ENCODE measurements around the gene OR2M5. TPM values are rescaled to one million over a fixed set of nuclear protein-coding genes. Genes with fewer than 3 reads are reported as not detected.

OR2M5 gene
- total and polyA plus RNA-seq, 2 donors, result not detected

DNA sequence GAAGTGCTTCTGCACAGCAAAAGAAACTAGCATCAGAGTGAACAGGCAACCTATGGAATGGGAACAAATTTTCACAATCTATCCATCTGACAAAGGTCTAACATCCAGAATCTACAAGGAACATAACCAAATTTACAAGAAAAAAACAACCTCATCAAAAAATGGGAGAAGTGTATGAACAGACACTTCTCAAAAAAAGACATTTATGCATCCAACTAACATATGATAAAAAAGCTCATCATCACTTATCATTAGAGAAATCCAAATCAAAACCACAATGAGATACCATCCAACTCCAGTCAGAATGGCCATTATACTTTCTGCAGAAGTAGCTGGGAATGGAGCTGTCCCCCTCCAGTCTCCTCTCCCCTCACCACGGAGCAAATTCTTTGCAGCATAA, 49.2 kb downstream of the OR2M5 start:
- Histone ChIP-seq H3K4me1 (ENCODE audit: control insufficient read depth in 2 of 2, insufficient read depth in 2 of 2, low read length in 2 of 2) (no peaks in the 10 kb centered on the region), H3K9me3 (ENCODE audit: control insufficient read depth in 2 of 2, insufficient read depth in 1 of 2, low read length in 1 of 2) (peaks cover 0 to 4% of the 10 kb centered on the region in 2 donors), H3K4me3 (ENCODE audit: low read length in 2 of 2) (no peak overlapping the region), H3K27ac (ENCODE audit: low read depth in 1 of 2, low read length in 1 of 2) (no peak overlapping the region), H3K27me3 (ENCODE audit: control insufficient read depth in 2 of 2, insufficient read depth in 1 of 2, low read length in 1 of 2) (no peaks in the 10 kb centered on the region), H3K36me3 (ENCODE audit: control insufficient read depth in 2 of 2, insufficient read depth in 2 of 2, low read length in 1 of 2) (no peaks in the 10 kb centered on the region)
- no peak for DNase-seq (ENCODE audit: low read depth in 6 of 9, low spot score in 9 of 9)
- WGBS, result 69% methylated on average over 1 of the region's 1 CpG

Other genes starting within 250 kb of the OR2M5 start
- 0.09 TPM for gene OR2W3, start 249.6 kb upstream of the OR2M5 start, total RNA-seq
- gene OR2W3, start 249.6 kb upstream of the OR2M5 start, polyA plus RNA-seq, result 0.09 TPM
- gene OR2T8, start 224.9 kb upstream of the OR2M5 start, total RNA-seq, result not detected
- gene OR2T8, start 224.9 kb upstream of the OR2M5 start, polyA plus RNA-seq, result 0.02 TPM
- not detected for gene OR2AJ1, start 220.3 kb upstream of the OR2M5 start, total RNA-seq
- not detected for gene OR2AJ1, start 220.3 kb upstream of the OR2M5 start, polyA plus RNA-seq
- gene OR2L8, start 196.3 kb upstream of the OR2M5 start, total RNA-seq, result not detected
- gene OR2L8, start 196.3 kb upstream of the OR2M5 start, polyA plus RNA-seq, result not detected
- 0.09 TPM for gene OR2AK2, start 179.9 kb upstream of the OR2M5 start, total RNA-seq
- not detected for gene OR2AK2, start 179.9 kb upstream of the OR2M5 start, polyA plus RNA-seq
- gene OR2L5, start 131.5 kb upstream of the OR2M5 start, total RNA-seq, result 0.05 TPM
- 0.02 TPM for gene OR2L5, start 131.5 kb upstream of the OR2M5 start, polyA plus RNA-seq
- gene OR2L2, start 115.1 kb upstream of the OR2M5 start, total RNA-seq, result under 0.01 TPM
- 0.14 TPM for gene OR2L2, start 115.1 kb upstream of the OR2M5 start, polyA plus RNA-seq
- not detected for gene OR2L3, start 98.3 kb upstream of the OR2M5 start, total RNA-seq
- not detected for gene OR2L3, start 98.3 kb upstream of the OR2M5 start, polyA plus RNA-seq
- gene OR2L13, start 50.0 kb upstream of the OR2M5 start, total RNA-seq, result 0.05 TPM
- gene OR2L13, start 50.0 kb upstream of the OR2M5 start, polyA plus RNA-seq, result 0.05 TPM
- gene OR2M2, start 29.7 kb downstream of the OR2M5 start, total RNA-seq, result not detected
- not detected for gene OR2M2, start 29.7 kb downstream of the OR2M5 start, polyA plus RNA-seq
- gene OR2M3, start 52.1 kb downstream of the OR2M5 start, total RNA-seq, result not detected
- gene OR2M3, start 52.1 kb downstream of the OR2M5 start, polyA plus RNA-seq, result not detected
- gene OR2M4, start 86.3 kb downstream of the OR2M5 start, total RNA-seq, result not detected
- gene OR2M4, start 86.3 kb downstream of the OR2M5 start, polyA plus RNA-seq, result under 0.01 TPM
- not detected for gene OR2T33, start 132.8 kb downstream of the OR2M5 start, total RNA-seq
- not detected for gene OR2T33, start 132.8 kb downstream of the OR2M5 start, polyA plus RNA-seq
- gene OR2T12, start 158.3 kb downstream of the OR2M5 start, total RNA-seq, result not detected
- not detected for gene OR2T12, start 158.3 kb downstream of the OR2M5 start, polyA plus RNA-seq
- not detected for gene OR2M7, start 179.4 kb downstream of the OR2M5 start, total RNA-seq
- gene OR2M7, start 179.4 kb downstream of the OR2M5 start, polyA plus RNA-seq, result not detected
- gene OR14C36, start 203.6 kb downstream of the OR2M5 start, total RNA-seq, result not detected
- 0.07 TPM for gene OR14C36, start 203.6 kb downstream of the OR2M5 start, polyA plus RNA-seq
- gene OR2T4, start 216.5 kb downstream of the OR2M5 start, total RNA-seq, result not detected
- not detected for gene OR2T4, start 216.5 kb downstream of the OR2M5 start, polyA plus RNA-seq
- not detected for gene OR2T6, start 230.6 kb downstream of the OR2M5 start, total RNA-seq
- gene OR2T6, start 230.6 kb downstream of the OR2M5 start, polyA plus RNA-seq, result not detected

Measured in thymus (tissue), 11 donors.